Keratinocyte (primary cell): ENCODE results near the gene TFPT. TPM values are rescaled to one million over a fixed set of nuclear protein-coding genes. Genes with fewer than 3 reads are reported as not detected.
A peak's percentile ranks its signal among the peaks of the same experiment; 100 is the strongest.

Experiments used
- DNase-seq: peaks from one replicate; pipeline ENCODE4 v3.0.0-alpha.2; 2011; ENCODE audit warnings: low read depth, missing footprints, low spot score
- FAIRE-seq: peaks from 2 replicates; lab custom pipeline; 2011; peaks lifted over from hg19 to GRCh38; lab: Jason Lieb, UNC
- H2AFZ ChIP-seq: 2 replicates; pipeline ENCODE4 v1.6.0; 2012; ENCODE audit warnings: low read length, control low read depth, inconsistent platforms; ENCODE audit not compliant: control insufficient read depth
- H3K27ac ChIP-seq: 2 replicates; pipeline ENCODE4 v1.5.1; 2011; ENCODE audit warnings: low read length; ENCODE audit not compliant: control insufficient read depth, insufficient read depth
- H3K27me3 ChIP-seq: 3 replicates; pipeline ENCODE4 v1.6.0; 2011; ENCODE audit warnings: low read length; ENCODE audit not compliant: control insufficient read depth, insufficient read depth; ENCODE audit errors: extremely low read depth
- H3K36me3 ChIP-seq, 2 experiments: 2 replicates in 1 of 2; 3 replicates in 1 of 2; pipeline ENCODE4 v1.5.1; 2011; ENCODE audit warnings: low read length in 2 of 2, mild to moderate bottlenecking in 1 of 2; ENCODE audit not compliant: control insufficient read depth in 2 of 2, insufficient read depth in 2 of 2; ENCODE audit errors: extremely low read depth in 1 of 2
- H3K4me1 ChIP-seq: 3 replicates; pipeline ENCODE4 v1.5.1; 2011; ENCODE audit warnings: low read length; ENCODE audit not compliant: control insufficient read depth, insufficient read depth; ENCODE audit errors: extremely low read depth
- H3K4me2 ChIP-seq: 3 replicates; pipeline ENCODE4 v1.6.0; 2011; ENCODE audit warnings: low read depth, low read length; ENCODE audit not compliant: control insufficient read depth, insufficient read depth; ENCODE audit errors: extremely low read depth
- H3K4me3 ChIP-seq, 3 experiments: fragments of 200-600 bp in 1 of 3; sonication (generic) in 1 of 3; 2 replicates in 2 of 3; 3 replicates in 1 of 3; pipeline ENCODE4 v1.5.1; 2011 to 2016; ENCODE audit warnings: low read length in 3 of 3, mild to moderate bottlenecking in 3 of 3, control low read depth in 2 of 3, inconsistent platforms in 1 of 3, low read depth in 1 of 3, mixed read lengths in 1 of 3, mixed run types in 1 of 3, moderate library complexity in 1 of 3; ENCODE audit not compliant: control insufficient read depth in 2 of 3, insufficient read depth in 2 of 3; ENCODE audit errors: extremely low read depth in 1 of 3
- H3K79me2 ChIP-seq: 2 replicates; pipeline ENCODE4 v1.6.0; 2012; ENCODE audit warnings: low read length; ENCODE audit not compliant: control insufficient read depth, insufficient read depth
- H3K9ac ChIP-seq: 3 replicates; pipeline ENCODE4 v1.6.0; 2011; ENCODE audit warnings: low read length; ENCODE audit not compliant: control insufficient read depth, insufficient read depth; ENCODE audit errors: extremely low read depth
- H3K9me1 ChIP-seq: 3 replicates; pipeline ENCODE4 v1.6.0; 2011; ENCODE audit warnings: low read length; ENCODE audit not compliant: control insufficient read depth, insufficient read depth; ENCODE audit errors: extremely low read depth
- H3K9me3 ChIP-seq: 2 replicates; pipeline ENCODE4 v1.5.1; 2012; ENCODE audit warnings: low read depth, low read length; ENCODE audit not compliant: control insufficient read depth
- H4K20me1 ChIP-seq: 3 replicates; pipeline ENCODE4 v1.6.0; 2011; ENCODE audit warnings: low read length; ENCODE audit not compliant: control insufficient read depth, insufficient read depth; ENCODE audit errors: extremely low read depth
- EZH2 ChIP-seq: IDR thresholded peaks from one replicate; pipeline ENCODE4 v1.6.1; 2012; ENCODE audit warnings: inconsistent platforms, mild to moderate bottlenecking, low read length, moderate library complexity
- dilution Hi-C: fragments of 300-500 bp; cut with MboI; formaldehyde crosslinking; loops from one replicate; pipeline ENCODE4 v1.7.0; 2020; ENCODE audit warnings: low sequenced_read_pairs; ENCODE audit not compliant: extremely low pct_ligation_motif_present
- polyA plus RNA-seq, 5 experiments: library from polyadenylated mRNA; depleted of rRNA in 3 of 5; stranded (reverse) in 3 of 5; stranded (forward) in 1 of 5; unstranded in 1 of 5; fragments of >200 nt; gene quantifications; 1 replicate in 1 of 5; 2 replicates in 3 of 5; 3 replicates in 1 of 5; pipeline versions ENCODE4 v1.2.1 to v1.2.3, GENCODE V29; 2011 to 2012; ENCODE audit warnings: missing spikeins in 2 of 5, low read depth in 1 of 5, low replicate concordance in 1 of 5
- TF ChIP-seq, protein P1 (sequence below), 3 experiments: IDR thresholded peaks in 1 of 3; conservative IDR thresholded peaks in 1 of 3; optimal IDR thresholded peaks in 1 of 3; 2 replicates in 2 of 3; 3 replicates in 1 of 3; pipeline versions ENCODE3 to v1.5.1; 2011; ENCODE audit warnings: low read length in 3 of 3, mild to moderate bottlenecking in 3 of 3, moderate library complexity in 2 of 3, control low read depth in 1 of 3, inconsistent platforms in 1 of 3; ENCODE audit not compliant: insufficient read depth in 2 of 3; ENCODE audit errors: extremely low read depth in 1 of 3

Gene TFPT
- polyA plus RNA-seq, 1 donor (not counting 4 experiments of a cell fraction or from before 2014, with no cell fraction given), result 6.8 TPM

DNA sequence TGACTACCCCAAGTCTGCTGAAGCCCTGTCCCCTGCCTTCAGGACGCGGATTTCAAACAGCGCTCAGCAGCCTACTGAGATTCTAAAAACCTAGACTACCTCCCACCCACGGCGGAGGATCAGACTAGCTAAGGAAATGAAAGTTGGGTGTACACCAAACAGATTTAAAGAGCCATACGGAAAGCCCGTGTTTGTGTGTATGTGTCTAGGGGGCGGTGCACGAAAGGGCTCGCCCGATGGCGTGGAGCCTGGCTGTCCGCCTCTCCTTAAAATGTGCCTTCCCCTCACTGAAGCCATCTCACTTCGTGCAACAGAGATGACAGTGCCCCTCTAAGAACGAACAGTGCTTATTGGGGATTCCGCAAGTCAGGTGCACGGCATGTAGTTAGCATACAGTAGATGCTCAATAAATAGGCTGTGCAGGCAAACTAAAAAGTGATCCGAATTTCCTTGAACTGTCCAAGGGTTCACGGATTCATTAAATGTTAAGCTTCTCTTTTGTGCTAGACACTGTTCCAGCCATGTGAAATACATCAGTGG, 43.4 kb upstream of the TFPT start:
- dilution Hi-C loops, result no loop called here
- Histone ChIP-seq H2AFZ (peak overlapping the region; percentile 89), H3K4me1 (peaks cover 24% of the 10 kb centered on the region), H3K4me3 (peak overlapping the region; percentile 57 to 95 (median 85)), H3K27me3 (no peaks in the 10 kb centered on the region), H3K36me3 (peaks cover 17 to 21% of the 10 kb centered on the region in 2 experiments), H3K4me2 (peak overlapping the region; percentile 98), H3K9me3 (no peaks in the 10 kb centered on the region), H3K9ac (peak overlapping the region; percentile 92), H3K9me1 (no peaks in the 10 kb centered on the region), H3K79me2 (peaks cover 7% of the 10 kb centered on the region), H3K27ac (peak overlapping the region; percentile 90), H4K20me1 (peaks cover 5% of the 10 kb centered on the region)
- no peak for TF ChIP-seq EZH2
- TF ChIP-seq, protein P1, sequence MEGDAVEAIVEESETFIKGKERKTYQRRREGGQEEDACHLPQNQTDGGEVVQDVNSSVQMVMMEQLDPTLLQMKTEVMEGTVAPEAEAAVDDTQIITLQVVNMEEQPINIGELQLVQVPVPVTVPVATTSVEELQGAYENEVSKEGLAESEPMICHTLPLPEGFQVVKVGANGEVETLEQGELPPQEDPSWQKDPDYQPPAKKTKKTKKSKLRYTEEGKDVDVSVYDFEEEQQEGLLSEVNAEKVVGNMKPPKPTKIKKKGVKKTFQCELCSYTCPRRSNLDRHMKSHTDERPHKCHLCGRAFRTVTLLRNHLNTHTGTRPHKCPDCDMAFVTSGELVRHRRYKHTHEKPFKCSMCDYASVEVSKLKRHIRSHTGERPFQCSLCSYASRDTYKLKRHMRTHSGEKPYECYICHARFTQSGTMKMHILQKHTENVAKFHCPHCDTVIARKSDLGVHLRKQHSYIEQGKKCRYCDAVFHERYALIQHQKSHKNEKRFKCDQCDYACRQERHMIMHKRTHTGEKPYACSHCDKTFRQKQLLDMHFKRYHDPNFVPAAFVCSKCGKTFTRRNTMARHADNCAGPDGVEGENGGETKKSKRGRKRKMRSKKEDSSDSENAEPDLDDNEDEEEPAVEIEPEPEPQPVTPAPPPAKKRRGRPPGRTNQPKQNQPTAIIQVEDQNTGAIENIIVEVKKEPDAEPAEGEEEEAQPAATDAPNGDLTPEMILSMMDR (optimal IDR thresholded peaks at IDR 0.05 in 1 of 3, IDR thresholded peaks at IDR 0.05 in 1 of 3, conservative IDR thresholded peaks at IDR 0.05 in 1 of 3; ENCODE audit: extremely low read depth in 1 of 3, insufficient read depth in 2 of 3, low read length in 3 of 3), result peak in 1 of 3 experiments; percentile 8
- FAIRE-seq (peak; percentile 64), DNase-seq (no peak)

DNA sequence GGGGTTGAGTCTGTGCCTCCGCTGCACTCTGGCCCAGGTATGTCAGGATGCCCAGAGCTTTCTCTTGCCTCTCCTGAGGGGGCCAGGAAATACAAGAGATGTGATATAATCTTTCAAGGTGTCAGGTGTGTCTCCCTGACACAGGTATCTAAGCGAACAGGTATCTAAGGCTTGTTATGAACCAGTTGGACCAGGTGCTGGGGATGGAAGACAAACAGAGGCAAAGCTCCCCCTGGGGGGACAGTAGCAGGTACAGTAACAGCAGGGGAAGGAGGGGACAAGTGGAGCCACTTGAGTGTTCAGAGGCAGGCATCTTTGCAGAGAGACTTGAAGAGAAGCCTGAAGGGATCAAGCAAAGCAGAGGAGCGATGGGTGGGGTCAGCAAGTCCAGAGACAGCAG, 41.5 kb upstream of the TFPT start:
- H3K9me1 ChIP-seq, result no peaks in the 10 kb centered on the region
- H3K36me3 ChIP-seq, result peaks cover 27 to 35% of the 10 kb centered on the region in 2 experiments
- H4K20me1 ChIP-seq, result peaks cover 5% of the 10 kb centered on the region
- dilution Hi-C loops, result no loop called here
- no peak overlapping the region for H2AFZ ChIP-seq
- no peak overlapping the region for H3K4me3 ChIP-seq
- no peaks in the 10 kb centered on the region for H3K9me3 ChIP-seq
- no peak overlapping the region for H3K9ac ChIP-seq
- H3K79me2 ChIP-seq, result peaks cover 7% of the 10 kb centered on the region
- no peaks in the 10 kb centered on the region for H3K27me3 ChIP-seq
- no peak for TF ChIP-seq EZH2
- TF ChIP-seq, protein P1 (optimal IDR thresholded peaks at IDR 0.05 in 1 of 3, IDR thresholded peaks at IDR 0.05 in 1 of 3, conservative IDR thresholded peaks at IDR 0.05 in 1 of 3; ENCODE audit: extremely low read depth in 1 of 3, insufficient read depth in 2 of 3, low read length in 3 of 3), result no peak
- DNase-seq, result no peak
- H3K4me2 ChIP-seq, result no peak overlapping the region
- H3K27ac ChIP-seq, result no peak overlapping the region
- peaks cover 22% of the 10 kb centered on the region for H3K4me1 ChIP-seq
- no peak for FAIRE-seq
